HG02798 (cell line): ENCODE results near the gene SERPINB10.

Experiments used
- ATAC-seq: cut with Tn5 transposase; IDR thresholded peaks from one replicate; pipeline ENCODE4 v1.9.1; 2021; ENCODE audit warnings: mild to moderate bottlenecking; ENCODE audit not compliant: unreplicated experiment, poor library complexity

SERPINB10 gene, protein sequence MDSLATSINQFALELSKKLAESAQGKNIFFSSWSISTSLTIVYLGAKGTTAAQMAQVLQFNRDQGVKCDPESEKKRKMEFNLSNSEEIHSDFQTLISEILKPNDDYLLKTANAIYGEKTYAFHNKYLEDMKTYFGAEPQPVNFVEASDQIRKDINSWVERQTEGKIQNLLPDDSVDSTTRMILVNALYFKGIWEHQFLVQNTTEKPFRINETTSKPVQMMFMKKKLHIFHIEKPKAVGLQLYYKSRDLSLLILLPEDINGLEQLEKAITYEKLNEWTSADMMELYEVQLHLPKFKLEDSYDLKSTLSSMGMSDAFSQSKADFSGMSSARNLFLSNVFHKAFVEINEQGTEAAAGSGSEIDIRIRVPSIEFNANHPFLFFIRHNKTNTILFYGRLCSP

DNA sequence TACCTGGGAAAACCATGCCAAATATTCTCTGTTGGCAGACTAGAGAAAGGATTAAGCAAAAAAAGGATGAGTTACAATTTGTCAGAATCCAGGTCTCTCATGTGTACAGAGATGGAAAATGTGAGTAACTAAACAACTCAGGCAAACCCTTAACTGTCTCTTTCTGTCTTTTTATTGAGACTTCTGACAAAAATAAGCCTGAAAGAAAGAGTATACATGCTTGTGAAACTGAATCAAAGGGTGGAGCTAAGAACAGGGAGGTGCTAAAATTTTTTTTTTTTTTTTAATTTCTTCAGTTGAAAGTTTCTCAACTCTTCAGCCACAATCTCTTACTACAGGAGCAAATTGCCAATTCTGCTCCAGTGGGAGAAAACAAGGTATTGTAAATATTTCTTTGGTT is at the start of gene SERPINB10:
Gene SERPINB10, plus strand, starts transcription at position 295 of the 400 bp plus-strand sequence. CDS start 7,553 bp downstream, outside the sequence.
- peak; percentile 67 for ATAC-seq

DNA sequence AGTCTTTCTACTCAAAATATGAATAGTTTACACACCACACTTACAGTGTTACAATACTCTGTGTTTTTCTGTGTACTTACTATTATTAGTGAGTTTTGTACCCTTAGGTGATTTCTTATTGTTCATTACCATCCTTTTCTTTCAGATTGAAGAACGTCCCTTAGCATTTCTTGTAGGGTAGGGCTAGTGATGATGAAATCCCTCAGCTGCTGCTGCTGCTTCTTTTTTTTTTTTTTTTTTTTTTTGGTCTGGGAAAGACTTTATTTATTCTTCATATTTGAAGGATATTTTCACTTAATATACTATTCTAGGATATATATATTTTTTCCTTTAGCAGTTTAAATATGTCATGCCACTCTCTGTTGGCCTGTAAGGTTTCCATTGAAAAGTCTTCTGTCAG is 49.3 kb upstream of the SERPINB10 start:
- ATAC-seq = no peak

DNA sequence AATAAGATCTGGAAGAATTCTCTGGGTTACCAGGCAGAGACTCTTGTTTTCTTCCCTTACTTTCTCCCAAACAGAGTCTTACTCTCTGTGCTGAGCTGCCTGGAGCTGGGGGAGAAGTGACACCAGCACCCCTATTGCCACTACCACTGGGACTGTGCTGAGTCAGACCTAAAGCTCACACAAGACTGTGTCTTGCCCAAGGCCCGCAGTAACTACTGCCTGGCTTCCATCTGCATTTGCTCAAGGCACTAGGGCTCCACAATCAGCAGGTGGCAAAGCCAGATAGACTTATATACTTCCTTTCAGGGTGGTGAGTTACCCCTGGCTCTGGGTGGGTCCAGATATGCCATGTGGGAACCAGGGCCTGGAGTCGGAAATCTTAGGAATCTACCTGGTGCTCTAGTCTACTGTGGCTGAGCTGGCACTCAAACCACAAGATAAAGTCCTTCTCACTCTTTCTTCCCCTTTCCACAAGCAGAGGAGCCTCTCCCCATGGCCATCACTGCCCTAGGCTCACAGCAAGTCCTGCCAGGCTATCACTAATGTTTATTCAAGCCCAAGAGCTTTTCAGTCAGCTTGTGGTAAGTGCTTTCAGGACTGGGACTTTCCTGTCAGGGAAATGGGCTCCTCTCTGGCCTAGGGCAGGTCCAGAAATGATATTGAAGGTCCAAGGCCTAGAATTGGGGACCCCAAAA is 47.8 kb upstream of the SERPINB10 start:
- ATAC-seq = no peak

DNA sequence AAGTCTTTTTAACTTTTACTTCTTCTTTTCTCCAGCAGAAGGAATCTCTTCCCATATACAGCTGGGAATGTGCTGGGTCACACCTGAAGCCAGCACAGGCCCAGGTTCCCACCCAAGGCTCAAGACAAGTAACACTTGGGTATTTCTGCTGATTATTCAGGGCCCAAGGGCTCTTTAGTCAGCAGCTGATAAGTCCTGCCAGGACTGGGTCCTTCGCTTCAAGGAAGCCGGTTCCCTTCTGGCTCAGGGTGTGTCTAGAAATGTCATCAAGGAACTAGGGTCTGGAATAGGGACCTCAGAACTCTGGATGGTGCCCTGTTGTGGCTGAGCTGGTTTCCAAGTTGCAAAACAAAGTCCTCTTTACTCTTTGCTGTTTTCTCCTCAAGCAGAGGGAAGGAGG is 47.2 kb upstream of the SERPINB10 start:
- no peak for ATAC-seq

DNA sequence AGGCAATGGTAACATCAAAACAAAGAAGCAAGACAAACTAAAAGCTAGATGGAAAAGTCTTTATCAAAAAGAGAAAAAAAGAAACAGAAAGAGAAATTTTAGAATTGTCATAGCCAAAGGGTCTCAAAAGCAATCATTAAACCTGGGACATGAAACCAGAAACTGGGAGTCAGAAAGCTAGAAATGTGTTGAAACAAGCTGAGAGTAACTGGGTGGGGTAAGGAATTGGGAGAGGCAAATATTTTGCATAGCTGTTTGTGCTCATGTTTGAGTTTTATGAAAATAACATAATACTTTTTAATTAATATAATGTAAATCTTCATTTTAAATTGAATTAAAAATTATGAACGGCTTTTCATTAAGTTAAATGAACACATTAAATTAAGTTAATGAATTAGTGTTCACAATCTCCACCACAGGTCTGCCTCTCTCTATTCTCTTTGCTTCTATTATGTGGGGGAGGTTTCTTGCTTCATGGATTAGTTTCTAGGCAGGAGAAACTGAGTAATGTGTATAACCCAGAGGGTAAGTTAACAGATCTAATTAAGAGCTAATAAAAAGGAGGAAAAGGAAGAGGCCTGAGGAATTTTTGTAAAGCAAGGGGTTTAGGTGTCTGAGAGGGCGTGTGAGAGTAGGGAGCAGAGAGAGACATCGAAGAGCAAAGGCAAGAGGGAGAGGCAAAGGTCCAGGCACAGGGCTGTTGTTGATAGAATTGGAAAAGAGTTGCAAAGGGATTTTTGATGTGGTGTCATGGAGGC is 40.2 kb upstream of the SERPINB10 start:
- no peak for ATAC-seq

DNA sequence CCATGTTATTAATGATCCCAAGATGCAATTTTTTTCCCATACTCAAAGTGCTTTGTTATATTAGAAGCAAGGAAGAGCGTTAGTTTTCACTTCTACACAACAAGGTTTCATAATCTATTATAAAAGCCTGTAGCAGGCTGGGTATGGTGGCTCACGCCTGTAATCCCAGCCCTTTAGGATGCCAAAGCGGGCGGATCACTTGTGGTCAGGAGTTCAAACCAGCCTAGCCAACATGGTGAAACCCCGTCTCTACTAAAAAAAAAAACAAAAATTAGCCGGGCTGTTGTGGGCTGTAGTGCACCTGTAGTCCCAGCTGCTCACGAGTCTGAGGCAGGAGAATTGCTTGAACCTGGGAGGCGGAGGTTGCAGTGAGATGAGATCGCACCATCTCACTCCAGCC is 39.2 kb upstream of the SERPINB10 start:
- ATAC-seq = no peak

DNA sequence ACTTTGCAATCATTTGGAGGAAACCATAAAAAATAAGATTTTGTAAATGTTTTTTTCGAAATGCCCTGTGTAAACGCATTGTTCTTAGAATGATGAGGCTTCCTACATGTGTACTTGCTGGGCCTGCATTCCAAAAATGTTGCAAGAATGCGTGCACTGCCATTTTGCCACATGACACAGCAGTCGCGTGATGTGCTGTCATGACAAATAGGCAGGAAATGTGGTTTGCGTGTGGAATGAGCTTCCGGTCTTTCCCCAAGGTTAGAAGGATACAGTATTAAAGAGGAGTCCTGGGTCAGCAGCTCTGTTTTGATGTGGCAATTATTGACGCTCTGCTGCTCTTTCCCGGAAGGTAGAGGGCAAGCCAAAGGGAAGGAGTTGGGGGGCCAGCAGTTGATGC is 38.4 kb upstream of the SERPINB10 start:
- ATAC-seq = no peak

DNA sequence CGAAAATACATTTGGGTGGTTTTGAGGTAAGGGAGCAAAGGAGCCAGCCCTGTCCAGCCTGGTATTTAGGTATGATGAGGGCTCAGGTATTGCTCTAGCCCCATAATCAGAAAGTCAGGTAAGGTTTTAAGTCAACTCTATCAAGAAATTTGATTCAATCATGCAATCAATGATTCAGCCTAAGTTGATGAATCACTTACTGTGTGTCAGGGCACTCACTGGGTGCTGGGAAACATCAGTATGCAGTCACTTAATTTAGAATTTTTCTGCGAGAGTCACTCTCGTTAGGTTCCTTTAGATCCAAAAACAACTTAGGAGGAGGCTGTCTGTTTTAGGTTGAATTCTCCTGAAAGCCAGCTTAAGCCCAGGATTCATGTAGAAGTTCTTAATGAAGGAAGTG is 37.9 kb upstream of the SERPINB10 start:
- no peak for ATAC-seq

DNA sequence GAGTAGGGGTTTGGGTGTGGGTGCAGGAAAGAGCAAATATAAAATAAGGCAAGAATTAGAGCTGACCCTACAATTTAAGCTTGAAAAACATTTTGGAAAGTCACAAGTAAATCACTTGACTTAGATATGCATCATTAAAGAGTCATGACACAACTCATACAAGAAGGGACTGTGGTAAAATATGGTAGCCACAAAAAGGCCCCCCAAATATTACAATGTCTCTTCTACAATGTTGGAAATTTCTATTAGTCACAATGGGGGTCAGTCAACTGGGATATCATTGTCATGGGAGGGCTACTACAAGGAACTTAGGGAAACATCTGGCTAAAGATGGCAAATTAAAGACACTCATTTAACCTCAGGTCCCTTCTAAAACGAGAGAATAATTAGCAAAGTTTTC is 35.9 kb upstream of the SERPINB10 start:
- ATAC-seq = no peak

DNA sequence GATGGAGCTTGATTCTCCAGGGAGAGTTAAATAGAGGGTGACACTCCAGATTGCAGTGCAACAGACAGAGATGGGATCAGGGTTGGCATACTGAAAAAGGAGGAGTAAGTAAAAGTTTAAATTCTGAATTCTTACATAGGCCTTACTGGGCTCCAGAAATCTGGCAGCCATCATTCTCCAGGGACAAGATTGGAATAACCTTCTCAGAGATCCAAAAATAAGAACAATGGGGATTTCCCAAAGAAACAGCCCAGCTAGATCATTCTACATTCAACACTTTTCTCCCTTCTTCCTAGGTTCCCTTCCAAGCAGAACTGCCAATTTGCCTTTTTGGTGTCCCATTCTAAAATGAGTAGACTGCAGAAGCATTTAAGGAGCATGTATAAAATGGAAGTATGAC is 35.2 kb upstream of the SERPINB10 start:
- no peak for ATAC-seq

DNA sequence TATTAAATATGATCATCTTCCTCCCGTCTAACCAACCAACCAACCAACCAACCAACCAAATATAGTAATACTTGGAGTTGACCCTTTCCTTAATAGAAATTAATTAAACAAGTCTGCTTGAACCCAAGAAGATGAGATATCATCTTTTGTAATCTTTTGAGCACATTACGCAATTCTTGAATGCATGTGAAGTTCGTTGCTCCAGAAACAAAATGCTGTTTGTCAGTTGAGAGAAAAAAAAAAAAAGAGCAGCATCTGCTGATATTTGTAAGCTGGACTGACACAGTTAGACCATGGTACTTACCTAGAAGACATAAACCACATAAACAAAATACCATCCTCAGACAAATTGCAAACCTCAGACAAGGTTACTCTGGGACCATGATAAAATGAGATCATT is 29.4 kb upstream of the SERPINB10 start:
- no peak for ATAC-seq

DNA sequence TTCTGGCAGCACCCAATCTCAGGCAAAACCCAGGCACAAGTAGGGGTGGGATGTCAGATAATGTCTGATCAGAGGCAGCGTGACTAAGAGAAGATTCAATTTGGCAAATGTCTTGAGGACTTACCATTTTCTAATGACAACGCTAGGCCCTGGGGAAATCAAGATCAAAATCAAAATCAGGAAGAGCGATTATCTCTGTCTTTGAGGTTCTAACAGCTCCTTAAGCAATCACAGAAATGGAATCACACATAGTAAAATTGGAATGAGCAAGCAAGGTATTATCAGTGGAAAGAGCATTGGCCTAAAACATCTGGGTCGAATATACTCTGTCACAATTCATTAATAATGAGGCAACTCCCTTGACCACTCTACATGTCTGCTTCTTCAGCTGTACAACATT is 28.8 kb upstream of the SERPINB10 start:
- ATAC-seq = no peak

DNA sequence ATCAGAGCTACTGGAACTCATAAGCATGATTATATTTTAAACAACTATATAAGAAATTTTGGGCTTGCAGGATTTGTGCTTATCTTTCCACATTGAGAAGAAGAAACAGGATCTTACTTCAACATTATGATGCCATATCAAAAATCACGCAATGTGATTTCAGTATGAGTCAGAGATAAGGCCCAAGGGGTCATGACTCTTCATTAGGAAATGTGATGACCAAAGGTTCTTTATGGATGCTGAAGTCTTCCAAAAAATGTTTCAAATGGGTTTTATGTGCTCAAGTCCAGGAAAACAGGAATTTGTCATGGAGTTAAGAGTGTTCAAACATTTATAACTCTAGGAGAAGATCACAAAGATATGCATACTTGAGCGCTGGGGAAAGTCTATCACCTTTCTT is 28.0 kb upstream of the SERPINB10 start:
- ATAC-seq = no peak

DNA sequence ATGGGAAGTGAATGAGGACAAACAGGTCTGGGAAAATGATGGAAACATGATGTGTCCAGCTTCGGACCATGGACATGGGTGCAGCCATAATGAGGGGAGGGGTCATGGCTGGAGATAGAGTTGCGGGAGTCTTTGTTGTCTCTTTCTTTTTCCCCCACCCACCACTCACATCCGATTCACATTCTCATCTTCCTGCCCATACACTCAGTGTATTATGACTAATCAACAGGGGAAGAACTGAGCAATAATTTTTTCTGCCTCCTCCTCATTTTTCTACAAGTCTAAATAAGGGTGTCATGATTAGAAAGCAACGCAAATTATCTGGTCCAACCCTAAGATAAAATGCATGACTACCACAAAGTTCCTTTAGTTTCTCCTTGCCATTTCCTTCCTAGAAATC is 25.9 kb upstream of the SERPINB10 start:
- ATAC-seq = no peak

DNA sequence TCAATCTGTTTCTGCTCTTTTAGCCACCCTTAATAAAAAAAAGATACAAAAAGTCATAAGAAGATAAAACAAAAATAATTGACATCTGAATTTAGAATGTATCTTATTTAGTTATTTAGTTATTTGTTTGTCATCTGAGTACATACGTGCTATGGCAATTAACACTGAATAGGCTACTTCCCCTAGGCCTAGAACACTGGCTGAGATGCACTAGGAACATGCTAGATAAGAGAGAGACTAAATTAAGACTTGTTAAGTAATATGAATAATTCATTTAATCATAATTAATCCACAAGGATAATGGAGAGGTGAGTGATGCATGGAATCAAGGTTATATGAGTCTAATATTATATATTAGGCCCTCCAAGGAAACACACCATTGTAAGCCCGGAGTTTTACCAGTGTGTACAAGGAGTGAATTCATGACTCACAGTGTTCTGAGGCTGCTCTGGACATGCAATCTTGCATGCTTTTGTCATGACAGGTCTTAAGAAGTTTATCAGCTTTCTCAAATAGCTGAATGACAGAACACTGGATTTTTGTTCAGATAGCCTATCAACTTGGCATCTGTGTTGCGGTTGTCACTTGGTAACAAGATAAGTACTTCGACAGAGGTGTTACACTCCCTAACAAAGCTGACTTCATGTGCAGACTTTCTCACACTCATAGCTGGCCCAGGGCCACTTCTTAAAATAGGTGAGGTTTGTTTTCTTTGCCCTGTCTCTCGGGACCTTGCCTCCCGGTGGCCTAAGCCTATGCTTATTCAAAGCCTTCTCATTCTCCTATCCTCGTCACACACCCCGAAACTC is 25.2 kb upstream of the SERPINB10 start:
- ATAC-seq = no peak

DNA sequence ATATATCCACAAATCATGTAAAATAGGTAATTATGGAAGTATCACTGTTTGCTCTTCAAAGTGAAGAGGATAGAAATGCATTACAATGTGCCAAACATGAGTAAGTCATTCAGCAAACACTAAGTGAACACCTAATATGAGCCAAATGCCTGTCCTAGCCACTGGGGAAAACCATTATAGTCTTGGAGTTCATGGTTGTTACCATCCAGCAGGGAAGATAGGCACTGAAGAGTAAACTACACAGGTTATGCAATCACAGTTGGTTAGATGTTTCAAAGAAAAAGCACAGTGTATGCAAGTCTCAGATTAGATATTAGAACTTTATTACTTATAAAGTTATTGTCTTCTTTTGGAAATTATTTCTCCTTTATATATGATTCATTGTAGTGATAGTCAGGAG is 24.1 kb upstream of the SERPINB10 start:
- ATAC-seq = no peak

DNA sequence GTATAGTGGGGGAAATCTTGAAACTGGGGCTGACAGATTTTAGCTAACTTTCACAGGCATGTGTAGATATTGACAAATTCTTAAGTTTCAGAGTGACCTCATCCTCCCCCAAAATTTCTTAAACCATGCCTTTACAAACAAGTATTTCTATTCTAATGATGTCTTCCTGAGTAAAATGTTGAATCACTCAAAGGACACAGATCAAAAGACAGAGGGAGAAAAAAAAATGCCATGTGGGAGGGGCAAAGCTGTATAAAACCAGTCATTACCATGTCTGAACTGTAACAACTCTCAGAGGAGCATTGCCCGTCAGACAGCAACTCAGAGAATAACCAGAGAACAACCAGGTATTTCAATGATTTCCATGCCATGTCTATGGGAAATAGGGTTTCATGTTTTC is 20.3 kb upstream of the SERPINB10 start, which contains the start of gene SERPINB2:
Gene SERPINB2, plus strand, starts transcription at position 282 of the 400 bp plus-strand sequence. CDS start 3,740 bp downstream, outside the sequence.
- no peak for ATAC-seq

DNA sequence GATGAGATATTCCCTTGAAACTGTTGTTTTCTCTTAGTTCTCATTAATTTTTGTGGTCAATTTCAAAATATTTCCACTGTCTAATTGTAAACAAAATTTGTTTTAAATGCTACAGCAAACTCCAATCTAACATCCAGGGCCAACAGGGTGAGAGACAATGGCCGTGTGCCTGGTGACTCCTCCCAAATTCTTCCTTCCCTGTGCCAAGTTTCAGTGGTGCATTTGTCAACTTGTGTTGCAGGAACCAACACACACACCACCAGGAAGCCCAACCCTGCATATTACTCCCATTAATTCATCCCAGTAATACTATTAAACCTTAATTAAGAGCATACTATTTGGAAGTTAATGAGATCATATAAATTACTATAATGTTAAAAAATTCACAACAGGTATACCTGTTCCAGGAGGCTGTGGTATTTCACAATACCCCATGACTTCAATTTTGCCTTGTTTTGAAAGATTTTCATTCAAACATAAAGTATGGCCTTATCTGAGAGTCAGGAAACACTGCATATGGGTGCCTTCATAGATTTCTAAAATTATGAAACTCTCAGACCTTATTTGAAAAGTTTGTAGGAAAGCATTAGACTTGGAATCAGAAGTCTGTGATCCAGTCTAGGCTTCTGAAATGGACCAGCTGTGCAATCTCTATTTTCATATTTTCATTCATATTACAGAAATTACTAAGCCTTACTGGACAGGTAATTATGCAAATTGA is 19.1 kb upstream of the SERPINB10 start:
- no peak for ATAC-seq

DNA sequence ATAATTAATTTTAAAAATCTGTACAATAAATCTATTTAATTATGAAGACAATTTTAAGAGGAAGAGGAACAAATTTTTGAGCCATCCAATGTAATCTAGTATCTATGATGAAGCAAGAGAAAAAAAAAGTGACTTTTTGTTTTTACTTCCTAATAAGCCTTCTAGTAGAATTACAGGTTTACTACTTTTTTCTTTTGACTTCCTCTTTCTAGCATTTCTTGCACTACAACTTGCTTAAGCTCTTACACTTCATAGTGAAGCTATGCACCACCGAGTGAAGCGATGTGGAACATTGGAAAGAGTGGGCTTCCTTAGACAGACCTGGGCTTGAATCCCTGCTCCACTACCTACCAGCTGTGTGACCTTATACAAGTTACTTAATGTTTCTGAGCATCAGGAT is 18.1 kb upstream of the SERPINB10 start:
- ATAC-seq = no peak
